Mesothelial cell of epicardium (in vitro differentiated cells): ENCODE data around the gene ZBTB21. TPM values are rescaled to one million over a fixed set of nuclear protein-coding genes. Genes with fewer than 3 reads are reported as not detected.

ENCODE experiments used
- DNase-seq, 2 experiments: peaks; one replicate each; pipeline ENCODE4 v3.0.0; 2021; ENCODE audit warnings: low spot score in 2 of 2; ENCODE audit not compliant: unreplicated experiment in 2 of 2
- H3K27ac Mint-ChIP-seq: 2 replicates; pipeline ENCODE4 v1.8.0; 2021; ENCODE audit warnings: mixed read lengths
- H3K27me3 Mint-ChIP-seq: 2 replicates; pipeline ENCODE4 v1.8.0; 2021; ENCODE audit warnings: low read depth, mixed read lengths
- H3K36me3 Mint-ChIP-seq: 2 replicates; pipeline ENCODE4 v1.8.0; 2021; ENCODE audit warnings: mixed read lengths
- H3K4me1 Mint-ChIP-seq: 2 replicates; pipeline ENCODE4 v1.8.0; 2021; ENCODE audit warnings: mixed read lengths
- H3K4me3 Mint-ChIP-seq: 2 replicates; pipeline ENCODE4 v1.8.0; 2021; ENCODE audit warnings: mild to moderate bottlenecking, moderate library complexity, mixed read lengths
- H3K9me3 Mint-ChIP-seq: 2 replicates; pipeline ENCODE4 v1.8.0; 2021; ENCODE audit warnings: mixed read lengths
- total RNA-seq: library from RNA; stranded (reverse); gene quantifications from 3 replicates; pipeline ENCODE4 v1.2.1, GENCODE V29; 2021
- TF ChIP-seq, protein P1 (sequence below): fragments of 200-600 bp; sonication (generic); IDR thresholded peaks from one replicate; pipeline ENCODE4 v1.5.0; 2021; ENCODE audit warnings: antibody characterized with exemption; ENCODE audit not compliant: unreplicated experiment

The ZBTB21 gene
- total RNA-seq, 1 donor from 2014 or later = 17.4 TPM

DNA sequence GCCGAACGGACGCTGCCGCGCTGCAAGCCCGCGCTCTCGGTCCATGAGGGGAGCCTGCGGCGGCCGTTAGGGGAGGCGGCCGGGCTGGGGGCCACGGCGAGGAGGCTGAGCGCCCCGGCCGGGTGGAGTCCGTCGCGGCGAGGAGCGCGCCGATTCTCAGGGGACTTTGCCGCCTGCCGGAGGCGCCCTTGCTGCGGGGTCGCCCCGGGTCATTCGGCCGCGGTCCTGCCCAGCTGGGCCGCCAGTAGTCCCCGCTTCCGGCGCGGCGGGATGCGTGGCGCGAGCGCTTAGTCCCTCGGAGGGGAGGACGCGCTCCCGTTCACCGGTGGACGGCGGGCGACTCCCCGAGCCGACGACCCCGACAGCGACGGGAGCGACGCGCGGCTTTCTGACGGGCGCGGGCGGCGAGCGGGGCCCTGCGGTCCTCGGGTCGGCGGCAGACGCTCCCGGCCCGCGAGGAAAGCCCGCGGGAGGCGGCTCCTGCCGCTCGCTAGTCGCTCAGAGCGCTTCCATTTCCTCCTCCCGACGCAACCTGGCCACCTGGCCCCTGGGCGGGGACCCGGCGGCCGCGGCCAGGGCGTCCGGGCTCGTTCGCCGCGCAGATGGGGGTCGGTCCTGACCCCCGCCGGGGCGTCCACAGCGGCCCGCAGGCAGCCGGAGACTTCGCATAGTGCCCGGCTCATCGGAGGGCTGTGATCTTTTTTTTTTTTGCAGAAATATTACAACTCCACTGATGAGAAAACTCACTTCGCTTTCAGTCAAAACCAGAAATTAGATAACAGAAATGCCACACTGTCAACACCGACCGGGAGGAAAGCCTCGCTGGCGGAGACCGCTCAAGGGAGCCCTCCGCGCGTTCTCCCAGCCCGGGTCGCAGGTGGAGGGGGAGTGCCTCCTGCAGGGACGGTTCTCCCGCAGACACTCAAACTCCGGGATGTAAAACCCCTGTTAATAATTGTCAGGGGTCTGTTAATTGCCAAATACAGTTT is 641 bp upstream of the ZBTB21 start:
- H3K36me3 Mint-ChIP-seq = peaks cover 6% of the 10 kb centered on the region
- TF ChIP-seq, protein P1, sequence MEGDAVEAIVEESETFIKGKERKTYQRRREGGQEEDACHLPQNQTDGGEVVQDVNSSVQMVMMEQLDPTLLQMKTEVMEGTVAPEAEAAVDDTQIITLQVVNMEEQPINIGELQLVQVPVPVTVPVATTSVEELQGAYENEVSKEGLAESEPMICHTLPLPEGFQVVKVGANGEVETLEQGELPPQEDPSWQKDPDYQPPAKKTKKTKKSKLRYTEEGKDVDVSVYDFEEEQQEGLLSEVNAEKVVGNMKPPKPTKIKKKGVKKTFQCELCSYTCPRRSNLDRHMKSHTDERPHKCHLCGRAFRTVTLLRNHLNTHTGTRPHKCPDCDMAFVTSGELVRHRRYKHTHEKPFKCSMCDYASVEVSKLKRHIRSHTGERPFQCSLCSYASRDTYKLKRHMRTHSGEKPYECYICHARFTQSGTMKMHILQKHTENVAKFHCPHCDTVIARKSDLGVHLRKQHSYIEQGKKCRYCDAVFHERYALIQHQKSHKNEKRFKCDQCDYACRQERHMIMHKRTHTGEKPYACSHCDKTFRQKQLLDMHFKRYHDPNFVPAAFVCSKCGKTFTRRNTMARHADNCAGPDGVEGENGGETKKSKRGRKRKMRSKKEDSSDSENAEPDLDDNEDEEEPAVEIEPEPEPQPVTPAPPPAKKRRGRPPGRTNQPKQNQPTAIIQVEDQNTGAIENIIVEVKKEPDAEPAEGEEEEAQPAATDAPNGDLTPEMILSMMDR = no peak
- H3K27ac Mint-ChIP-seq = peak overlapping the region; percentile 85
- DNase-seq = no peak
- H3K27me3 Mint-ChIP-seq = peaks cover 20% of the 10 kb centered on the region
- H3K4me3 Mint-ChIP-seq = peak overlapping the region; percentile 76
- H3K4me1 Mint-ChIP-seq = peaks cover 7% of the 10 kb centered on the region
- peaks cover 5% of the 10 kb centered on the region for H3K9me3 Mint-ChIP-seq

DNA sequence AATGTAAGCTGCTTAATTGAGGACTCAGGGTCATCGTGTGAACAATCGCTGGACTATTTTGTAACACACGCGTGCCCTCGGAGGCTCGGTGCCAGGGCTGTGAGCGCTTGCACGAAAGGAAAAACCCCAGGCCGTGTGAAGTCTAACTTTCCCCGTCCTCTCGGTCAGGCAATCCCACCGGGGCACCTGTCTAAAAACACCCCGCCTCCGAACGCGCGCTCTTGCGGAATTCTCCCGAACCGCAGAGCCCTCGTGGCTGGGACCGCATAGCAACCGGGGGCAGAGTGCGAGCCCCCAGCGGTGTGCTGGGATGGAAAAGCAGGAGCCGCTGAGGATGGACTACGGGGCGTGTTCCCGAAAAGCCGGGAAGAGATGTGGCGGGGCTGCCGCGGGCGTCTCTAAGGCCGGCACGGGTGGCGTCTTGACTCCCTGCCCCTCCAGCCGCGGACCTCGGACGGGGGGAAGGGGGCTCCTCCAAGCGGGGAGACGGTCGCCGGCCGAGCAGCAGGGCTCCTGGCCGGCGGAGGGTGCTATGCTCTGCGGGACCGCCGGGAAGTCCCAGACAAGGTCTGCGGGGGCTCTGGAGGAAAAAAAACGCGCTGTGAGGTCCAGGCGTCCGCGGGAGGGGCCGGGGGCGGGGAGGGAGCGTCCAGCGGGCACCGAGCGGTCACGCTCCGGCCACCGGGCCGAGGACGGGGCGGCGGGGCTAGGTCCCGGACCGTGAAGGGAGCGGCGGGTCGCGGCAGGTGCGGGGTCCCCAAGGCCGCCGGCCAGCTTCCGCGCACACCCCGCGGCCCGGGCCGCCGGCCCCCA is 936 bp downstream of the ZBTB21 start:
- H3K4me1 Mint-ChIP-seq = peaks cover 16% of the 10 kb centered on the region
- no peaks in the 10 kb centered on the region for H3K9me3 Mint-ChIP-seq
- peaks cover 18% of the 10 kb centered on the region for H3K27me3 Mint-ChIP-seq
- H3K27ac Mint-ChIP-seq = peak overlapping the region; percentile 85
- peaks cover 6% of the 10 kb centered on the region for H3K36me3 Mint-ChIP-seq
- TF ChIP-seq, protein P1 = no peak
- peak overlapping the region; percentile 97 for H3K4me3 Mint-ChIP-seq
- peak in 1 of 2 experiments; percentile 52 for DNase-seq

DNA sequence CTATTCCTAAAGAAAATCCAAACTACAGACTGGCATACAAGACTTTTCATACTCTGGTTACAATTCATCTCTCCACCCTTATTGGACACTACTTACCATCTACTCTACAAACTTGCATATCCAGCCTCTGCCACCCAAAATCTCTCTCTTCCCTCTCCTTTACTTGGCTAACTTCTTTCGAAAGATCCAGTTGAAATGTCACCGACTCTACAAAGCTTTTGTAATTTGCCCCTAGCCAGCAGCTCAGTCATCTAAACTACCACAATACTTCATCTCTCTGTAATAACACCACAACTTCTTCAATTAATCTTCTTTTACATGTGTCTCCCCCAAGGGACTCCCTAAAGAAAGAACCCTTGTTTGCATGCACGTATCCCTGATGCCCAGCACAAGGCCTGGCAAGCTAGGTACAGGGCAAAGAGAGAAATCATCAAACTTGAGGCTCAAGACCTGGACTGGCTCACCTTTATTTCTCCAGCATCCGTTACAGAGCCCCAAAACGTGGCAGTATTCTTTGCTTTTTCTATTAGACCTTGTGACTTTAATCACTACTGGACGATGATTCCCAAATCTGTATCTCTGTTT is 2.7 kb downstream of the ZBTB21 start:
- H3K4me3 Mint-ChIP-seq = no peak overlapping the region
- TF ChIP-seq, protein P1 = no peak
- H3K36me3 Mint-ChIP-seq = peaks cover 6% of the 10 kb centered on the region
- no peaks in the 10 kb centered on the region for H3K9me3 Mint-ChIP-seq
- H3K4me1 Mint-ChIP-seq = peaks cover 17% of the 10 kb centered on the region
- H3K27ac Mint-ChIP-seq = no peak overlapping the region
- no peak for DNase-seq
- H3K27me3 Mint-ChIP-seq = peaks cover 7% of the 10 kb centered on the region

DNA sequence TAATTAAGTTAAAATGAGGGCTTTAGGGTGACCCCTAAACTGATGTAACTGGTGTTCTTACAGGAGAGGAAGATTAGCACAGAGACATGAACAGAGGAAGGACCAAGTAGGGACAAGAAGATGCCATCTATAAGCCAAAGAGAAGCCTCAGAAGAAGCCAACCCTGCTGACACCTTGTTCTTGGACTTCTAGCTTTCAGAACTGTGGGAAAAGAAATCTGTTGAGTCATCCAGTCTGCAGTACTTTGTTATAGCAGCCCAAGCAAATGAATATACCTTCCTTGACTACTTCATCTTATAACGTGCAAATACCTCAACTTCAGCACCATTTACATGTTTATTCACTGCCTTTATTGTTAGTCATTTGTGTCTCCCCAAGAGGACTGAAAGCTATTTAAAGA is 3.4 kb downstream of the ZBTB21 start:
- Mint-ChIP-seq H3K36me3 (peaks cover 6% of the 10 kb centered on the region), H3K4me3 (no peak overlapping the region), H3K4me1 (peaks cover 17% of the 10 kb centered on the region), H3K9me3 (no peaks in the 10 kb centered on the region), H3K27me3 (peaks cover 1% of the 10 kb centered on the region), H3K27ac (no peak overlapping the region)
- DNase-seq = no peak
- TF ChIP-seq, protein P1 = no peak

DNA sequence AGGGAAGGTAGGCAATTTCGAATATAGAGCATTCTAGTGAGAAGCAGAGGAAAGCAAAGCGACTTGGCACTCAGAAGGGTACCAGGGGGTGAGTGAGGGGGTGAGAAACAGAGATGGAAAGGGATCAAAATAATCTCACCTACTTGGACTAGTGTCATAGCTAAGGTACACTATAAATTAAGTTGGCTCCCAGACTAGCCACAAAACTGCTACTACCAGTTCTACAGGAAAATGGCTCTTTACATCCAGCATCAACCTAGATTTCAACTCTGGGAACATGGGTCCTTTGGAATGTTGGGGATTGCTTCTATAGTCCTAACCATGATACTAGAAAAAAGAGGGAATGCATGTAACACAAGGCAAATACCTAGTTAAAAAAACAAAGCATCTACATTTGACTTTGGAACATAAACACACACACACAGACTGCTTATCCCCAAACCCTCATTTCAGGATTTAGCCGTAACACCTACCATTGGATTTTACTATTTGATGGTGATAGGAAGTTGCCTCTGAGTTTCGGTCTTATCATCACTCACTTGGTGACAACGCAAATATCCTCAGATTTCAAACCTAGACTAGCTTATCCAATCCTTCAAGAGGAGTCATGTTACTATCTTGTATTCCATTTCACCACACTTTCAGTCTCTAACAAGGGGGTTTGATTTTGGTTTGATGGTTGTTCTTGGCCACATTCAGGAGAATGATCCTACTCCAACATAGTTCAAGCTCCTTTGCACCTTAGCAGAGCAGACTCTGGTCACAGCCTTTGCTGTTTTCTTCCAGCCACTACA is 5.6 kb downstream of the ZBTB21 start:
- no peak overlapping the region for H3K4me3 Mint-ChIP-seq
- H3K36me3 Mint-ChIP-seq = peaks cover 19% of the 10 kb centered on the region
- H3K27me3 Mint-ChIP-seq = no peaks in the 10 kb centered on the region
- peaks cover 14% of the 10 kb centered on the region for H3K4me1 Mint-ChIP-seq
- no peaks in the 10 kb centered on the region for H3K9me3 Mint-ChIP-seq
- DNase-seq = no peak
- H3K27ac Mint-ChIP-seq = no peak overlapping the region
- TF ChIP-seq, protein P1 = no peak
